H1 (cell line): ENCODE measurements around the gene RASGRP4. TPM values are rescaled to one million over a fixed set of nuclear protein-coding genes. Genes with fewer than 3 reads are reported as not detected.

ENCODE experiments used
- CTCF ChIA-PET: fragments of 300-600 bp; sonication (Branson Sonifier 250); formaldehyde crosslinking; loops from one replicate; lab custom pipeline; 2021; ENCODE audit not compliant: partially characterized antibody; lab: Charles Lee
- POLR2A ChIA-PET: fragments of 300-600 bp; sonication (Branson Sonifier 250); formaldehyde crosslinking; loops from one replicate; lab custom pipeline; 2021; ENCODE audit warnings: inconsistent platforms; ENCODE audit not compliant: partially characterized antibody; lab: Charles Lee
- DNase-seq, 2 experiments: peaks; one replicate each; pipeline versions ENCODE4 v3.0.0 to v3.0.0-alpha.2; 2010 to 2022; ENCODE audit warnings: low spot score in 2 of 2, low read depth in 1 of 2, mixed read lengths in 1 of 2
- FAIRE-seq: peaks from 2 replicates; lab custom pipeline; 2011; peaks lifted over from hg19 to GRCh38; lab: Jason Lieb, UNC
- H2AFZ ChIP-seq: 2 replicates; pipeline ENCODE4 v1.8.1; 2012; ENCODE audit warnings: low read length, inconsistent platforms
- H2AK5ac ChIP-seq: 2 replicates; pipeline ENCODE4 v1.6.1; 2013; ENCODE audit warnings: low read depth, low read length
- H2BK120ac ChIP-seq: replicated peaks from 2 replicates; pipeline ENCODE3; 2013; ENCODE audit warnings: low read depth, low read length, inconsistent platforms
- H2BK12ac ChIP-seq: 2 replicates; pipeline ENCODE4 v1.6.1; 2013; ENCODE audit warnings: low read depth, low read length
- H2BK15ac ChIP-seq: 2 replicates; pipeline ENCODE4 v1.6.1; 2013; ENCODE audit warnings: low read length
- H2BK20ac ChIP-seq: 2 replicates; pipeline ENCODE4 v1.6.1; 2013; ENCODE audit warnings: low read length
- H2BK5ac ChIP-seq: 2 replicates; pipeline ENCODE4 v1.6.1; 2013; ENCODE audit warnings: low read depth, low read length
- H3K14ac ChIP-seq: 2 replicates; pipeline ENCODE4 v1.6.1; 2013; ENCODE audit warnings: inconsistent platforms; ENCODE audit not compliant: insufficient read length
- H3K18ac ChIP-seq: 2 replicates; pipeline ENCODE4 v1.6.1; 2013; ENCODE audit warnings: low read length; ENCODE audit errors: extremely low read depth
- H3K23ac ChIP-seq: 2 replicates; pipeline ENCODE4 v1.6.1; 2013; ENCODE audit warnings: inconsistent platforms; ENCODE audit not compliant: insufficient read length
- H3K23me2 ChIP-seq: 2 replicates; pipeline ENCODE4 v1.6.1; 2013; ENCODE audit warnings: low read depth, low read length
- H3K27ac ChIP-seq: 2 replicates; pipeline ENCODE4 v1.6.1; 2011; ENCODE audit warnings: low read depth, low read length, inconsistent platforms
- H3K27me3 ChIP-seq, 4 experiments: replicated peaks in 1 of 4; 1 replicate in 1 of 4; 2 replicates in 3 of 4; pipeline versions ENCODE4 v1.6.1 to v1.8.1; 2011 to 2013; ENCODE audit warnings: low read length in 3 of 4, mild to moderate bottlenecking in 3 of 4, inconsistent platforms in 2 of 4, mixed read lengths in 2 of 4, moderate library complexity in 1 of 4; ENCODE audit not compliant: control insufficient read depth in 3 of 4, insufficient read depth in 3 of 4; ENCODE audit errors: extremely low read depth in 1 of 4
- H3K36me3 ChIP-seq, 4 experiments: 2 replicates each; pipeline versions ENCODE4 v1.6.1 to v1.8.1; 2011 to 2013; ENCODE audit warnings: mild to moderate bottlenecking in 4 of 4, low read length in 3 of 4, moderate library complexity in 2 of 4, control low read depth in 1 of 4, inconsistent platforms in 1 of 4; ENCODE audit not compliant: insufficient read depth in 4 of 4, control insufficient read depth in 2 of 4
- H3K4ac ChIP-seq: replicated peaks from 2 replicates; pipeline ENCODE3; 2013; ENCODE audit warnings: low read length, low read depth, mixed read lengths, inconsistent platforms; ENCODE audit not compliant: insufficient read length
- H3K4me1 ChIP-seq, 4 experiments: replicated peaks in 1 of 4; 1 replicate in 1 of 4; 2 replicates in 3 of 4; pipeline versions ENCODE4 v1.6.1 to v1.8.1; 2011 to 2013; ENCODE audit warnings: low read length in 3 of 4, inconsistent platforms in 2 of 4, mixed read lengths in 1 of 4; ENCODE audit not compliant: insufficient read depth in 4 of 4, control insufficient read depth in 3 of 4
- H3K4me2 ChIP-seq, 2 experiments: 2 replicates each; pipeline versions ENCODE4 v1.6.1 to v1.8.1; 2011 to 2013; ENCODE audit warnings: low read depth in 2 of 2, low read length in 2 of 2, control low read depth in 1 of 2, inconsistent platforms in 1 of 2, mild to moderate bottlenecking in 1 of 2; ENCODE audit not compliant: insufficient read depth in 1 of 2
- H3K4me3 ChIP-seq, 4 experiments: fragments of 200-600, 300-600 bp in 1 of 4; sonication (generic), shearing (Covaris generic), sonication (Bioruptor Twin) in 1 of 4; 2 replicates each; pipeline versions ENCODE4 v1.5.1 to v1.8.1; 2011 to 2016; ENCODE audit warnings: low read length in 4 of 4, low read depth in 3 of 4, control low read depth in 2 of 4, inconsistent platforms in 2 of 4, mild to moderate bottlenecking in 2 of 4, mixed read lengths in 1 of 4, moderate library complexity in 1 of 4; ENCODE audit not compliant: insufficient read depth in 2 of 4; ENCODE audit errors: extremely low read depth in 1 of 4
- H3K56ac ChIP-seq: replicated peaks from 2 replicates; pipeline ENCODE3; 2013; ENCODE audit warnings: low read depth, mild to moderate bottlenecking, mixed read lengths, low read length, inconsistent platforms; ENCODE audit not compliant: insufficient read length
- H3K79me1 ChIP-seq: 2 replicates; pipeline ENCODE4 v1.6.1; 2013; ENCODE audit warnings: low read depth, low read length, control low read depth
- H3K79me2 ChIP-seq, 2 experiments: 2 replicates each; pipeline versions ENCODE4 v1.6.1 to v1.8.1; 2012 to 2013; ENCODE audit warnings: low read length in 2 of 2, mild to moderate bottlenecking in 2 of 2, inconsistent platforms in 1 of 2; ENCODE audit not compliant: insufficient read depth in 2 of 2, control insufficient read depth in 1 of 2
- H3K9ac ChIP-seq, 4 experiments: replicated peaks in 1 of 4; 1 replicate in 1 of 4; 2 replicates in 3 of 4; pipeline versions ENCODE4 v1.6.1 to v1.8.1; 2011 to 2013; ENCODE audit warnings: low read depth in 3 of 4, low read length in 3 of 4, control low read depth in 2 of 4, mild to moderate bottlenecking in 2 of 4, moderate library complexity in 2 of 4, inconsistent platforms in 1 of 4; ENCODE audit errors: extremely low read depth in 1 of 4
- H3K9me3 ChIP-seq, 2 experiments: 2 replicates each; pipeline versions ENCODE4 v1.6.1 to v1.8.1; 2012 to 2013; ENCODE audit warnings: mild to moderate bottlenecking in 2 of 2, moderate library complexity in 2 of 2, control low read depth in 1 of 2, inconsistent platforms in 1 of 2, low read depth in 1 of 2, low read length in 1 of 2, mixed read lengths in 1 of 2; ENCODE audit not compliant: insufficient read depth in 2 of 2
- H4K20me1 ChIP-seq, 2 experiments: replicated peaks in 1 of 2; 2 replicates each; pipeline versions ENCODE3 to v1.8.1; 2011 to 2013; ENCODE audit warnings: inconsistent platforms in 2 of 2, low read length in 2 of 2, mild to moderate bottlenecking in 1 of 2; ENCODE audit not compliant: insufficient read depth in 2 of 2, control insufficient read depth in 1 of 2
- H4K5ac ChIP-seq: 2 replicates; pipeline ENCODE4 v1.6.1; 2013; ENCODE audit warnings: low read length, low read depth, mixed read lengths, inconsistent platforms; ENCODE audit not compliant: insufficient read length
- H4K8ac ChIP-seq: 2 replicates; pipeline ENCODE4 v1.8.0; 2013; ENCODE audit warnings: mild to moderate bottlenecking, moderate library complexity, low read length, inconsistent platforms; ENCODE audit not compliant: insufficient read depth; ENCODE audit errors: extremely low read depth
- H4K91ac ChIP-seq: replicated peaks from 2 replicates; pipeline ENCODE3; 2013; ENCODE audit warnings: low read length, mixed read lengths, inconsistent platforms; ENCODE audit not compliant: insufficient read length
- CBX8 ChIP-seq: fragments of 300-800, 300-1000 bp; sonication (generic); IDR thresholded peaks from 2 replicates; pipeline ENCODE4 v1.7.1; 2016; ENCODE audit warnings: low read depth, low read length, borderline replicate concordance
- CEBPB ChIP-seq: IDR thresholded peaks from 2 replicates; pipeline ENCODE4 v1.6.1; 2012; ENCODE audit warnings: low read depth, low read length
- GABPA ChIP-seq: IDR thresholded peaks from 2 replicates; pipeline ENCODE4 v1.6.1; 2011; ENCODE audit warnings: mild to moderate bottlenecking, low read length, moderate library complexity, borderline replicate concordance; ENCODE audit not compliant: insufficient read depth
- HDAC6 ChIP-seq: IDR thresholded peaks from one replicate; pipeline ENCODE4 v1.7.1; 2012; ENCODE audit warnings: low read depth, mild to moderate bottlenecking, inconsistent platforms, low read length, moderate library complexity
- RBBP5 ChIP-seq: IDR thresholded peaks from 2 replicates; pipeline ENCODE4 v1.7.1; 2012; ENCODE audit warnings: low read depth, mild to moderate bottlenecking, inconsistent platforms, low read length, moderate library complexity, borderline replicate concordance
- RNF2 ChIP-seq: fragments of 200-900, 300-1000 bp; sonication (generic); IDR thresholded peaks from 2 replicates; pipeline ENCODE4 v1.7.1; 2016; ENCODE audit warnings: borderline replicate concordance, low read depth, mild to moderate bottlenecking, antibody characterized with exemption, low read length; ENCODE audit not compliant: poor library complexity, severe bottlenecking; ENCODE audit errors: missing control alignments
- SRF ChIP-seq: IDR thresholded peaks from 2 replicates; pipeline ENCODE4 v1.6.1; 2011; ENCODE audit warnings: mild to moderate bottlenecking, low read depth, low read length, moderate library complexity
- USF2 ChIP-seq: IDR thresholded peaks from 2 replicates; pipeline ENCODE4 v1.6.1; 2011; ENCODE audit warnings: low read length, improper control_type of control experiment
- WGBS, 2 experiments: shearing (Covaris generic) in 1 of 2; methylation state at CpG; one replicate each; pipeline versions ENCODE4 v1.1.6 to v1.1.7; 2013 to 2015; ENCODE audit warnings: low lambda C conversion rate in 2 of 2, mixed read lengths in 2 of 2, inconsistent platforms in 1 of 2, low coverage in 1 of 2, missing lambda C conversion rate in 1 of 2; ENCODE audit not compliant: insufficient replicate concordance in 2 of 2, insufficient coverage in 1 of 2, insufficient read length in 1 of 2; ENCODE audit errors: extremely low coverage in 1 of 2, missing lambda C conversion rate in 1 of 2; 5-methylcytosine and 5-hydroxymethylcytosine counted together
- polyA plus RNA-seq, 7 experiments: library from polyadenylated mRNA; depleted of rRNA in 3 of 7; stranded (reverse) in 5 of 7; unstranded in 2 of 7; fragments of >200 nt in 5 of 7; fragments of 200-250 nt in 2 of 7; gene quantifications; 1 replicate in 5 of 7; 2 replicates in 1 of 7; 4 replicates in 1 of 7; pipeline versions ENCODE4 v1.2.1 to v1.2.3, GENCODE V29; 2011 to 2013; ENCODE audit warnings: missing spikeins in 2 of 7, mixed read lengths in 2 of 7
- total RNA-seq: library from RNA; stranded (reverse); fragmentation: NEBNext Ultra II Directional; extraction: Animal tissue kit (Norgen Biotek cat#: 25700); gene quantifications from 2 replicates; pipeline ENCODE4 v1.2.1, GENCODE V29; 2021

RASGRP4 gene
- total and polyA plus RNA-seq, 2 of the 8 experiments (the other 6 are each of a cell fraction or from before 2014, with no cell fraction given) = 1.9 to 3.1 TPM

- Histone ChIP-seq H2BK12ac (no peak overlapping the region), H4K8ac (no peak overlapping the region), H2BK5ac (no peak overlapping the region), H3K9me3 (no peaks in the 10 kb centered on the region), H3K27me3 (no peaks in the 10 kb centered on the region), H2AK5ac (no peak overlapping the region), H3K4me1 (no peaks in the 10 kb centered on the region; a peak in 1 of 7 replicates), H2AFZ (no peak overlapping the region), H3K14ac (no peak overlapping the region), H3K79me1 (no peaks in the 10 kb centered on the region), H3K79me2 (no peaks in the 10 kb centered on the region), H3K23me2 (no peaks in the 10 kb centered on the region; the same call in 1 of the 2 replicates), H4K5ac (no peak overlapping the region), H3K36me3 (peaks cover 16 to 39% (median 32%) of the 10 kb centered on the region in 4 experiments), H3K4me3 (no peak overlapping the region), H3K18ac (no peak overlapping the region), H2BK120ac (no peak overlapping the region), H4K20me1 (peaks cover 2 to 5% of the 10 kb centered on the region in 2 experiments), H2BK20ac (no peak overlapping the region), H3K9ac (no peak overlapping the region), H2BK15ac (no peak overlapping the region), H3K4me2 (no peak overlapping the region), H3K23ac (no peak overlapping the region), H4K91ac (no peak overlapping the region), H3K27ac (no peak overlapping the region), H3K56ac (no peak overlapping the region), H3K4ac (no peak overlapping the region)
- ChIA-PET POLR2A (interaction anchor here (1.3 kb wide), 1 partner anchor 12 kb away, joined by 4 read pairs; no protein-coding TSS in a partner anchor), CTCF (interaction anchor here (1.4 kb wide), 1 partner anchor 55 kb away, joined by 4 read pairs; the partner anchor contains the start of gene FAM98C)
- no peak for FAIRE-seq
- no peak for DNase-seq
- WGBS, 2 experiments = 95% methylated on average over 15 of the region's 15 CpGs; no CpG with 5 or more reads in 1 of the 2 experiments
- TF ChIP-seq CBX8 (no peak), SRF (no peak), CEBPB (no peak), HDAC6 (no peak), RBBP5 (no peak), GABPA (no peak), RNF2 (no peak), USF2 (no peak)
Observed at GRCh38 chr19:38457690-38458405, 31.8 kb upstream of the RASGRP4 start.
